SK-N-SH treated with all-trans-retinoic acid at 6 μM for 48 hours (cell line): ENCODE results near the gene CYTH4.

Source experiments
- ARNTL ChIP-seq: fragments of 450-650 bp; formaldehyde crosslinking; IDR thresholded peaks from 2 replicates; pipeline ENCODE4 v1.5.0; 2020; ENCODE audit warnings: low read depth, mild to moderate bottlenecking, moderate library complexity, borderline replicate concordance
- PATZ1 ChIP-seq: fragments of 250-450 bp; sonication (Bioruptor Pico); IDR thresholded peaks from 2 replicates; pipeline ENCODE4 v1.8.0; 2020; ENCODE audit warnings: mild to moderate bottlenecking, moderate library complexity, borderline replicate concordance
- PPARA ChIP-seq: fragments of 250-450 bp; sonication (Bioruptor Pico); IDR thresholded peaks from 2 replicates; pipeline ENCODE4 v1.5.0; 2020; ENCODE audit warnings: mild to moderate bottlenecking, borderline replicate concordance
- TOX ChIP-seq: fragments of 250-450 bp; sonication (Bioruptor Pico); IDR thresholded peaks from 2 replicates; pipeline ENCODE4 v1.8.0; 2021; ENCODE audit warnings: mild to moderate bottlenecking, moderate library complexity, borderline replicate concordance
- TSHZ2 ChIP-seq: fragments of 250-450 bp; sonication (Bioruptor Pico); IDR thresholded peaks from 2 replicates; pipeline ENCODE4 v1.5.0; 2020; ENCODE audit warnings: mild to moderate bottlenecking, moderate library complexity
- ZC3H10 ChIP-seq: fragments of 250-450 bp; sonication (Bioruptor Pico); IDR thresholded peaks from 2 replicates; pipeline ENCODE4 v1.5.1; 2021; ENCODE audit warnings: mild to moderate bottlenecking, moderate library complexity
- ZFP3 ChIP-seq: fragments of 250-450 bp; sonication (Bioruptor Pico); IDR thresholded peaks from 2 replicates; pipeline ENCODE4 v1.5.0; 2020; ENCODE audit warnings: mild to moderate bottlenecking, moderate library complexity
- ZFP30 ChIP-seq: fragments of 450-650 bp; formaldehyde crosslinking; IDR thresholded peaks from 2 replicates; pipeline ENCODE4 v1.5.0; 2022; ENCODE audit warnings: mild to moderate bottlenecking, moderate library complexity
- ZNF8 ChIP-seq: fragments of 450-650 bp; formaldehyde crosslinking; IDR thresholded peaks from 2 replicates; pipeline ENCODE4 v1.5.0; 2020; ENCODE audit warnings: mild to moderate bottlenecking, moderate library complexity
- TF ChIP-seq, protein P1 (sequence below): fragments of 250-450 bp; sonication (Bioruptor Pico); IDR thresholded peaks from 2 replicates; pipeline ENCODE4 v1.5.1; 2021; ENCODE audit warnings: mild to moderate bottlenecking, moderate library complexity

GRCh38 chr22:37316875-37317371 is 34.6 kb downstream of the CYTH4 start:
- TF ChIP-seq ZNF8 (CRISPR knock-in tag) (no peak), PATZ1 (CRISPR knock-in tag) (no peak), TSHZ2 (CRISPR knock-in tag) (no peak), ARNTL (CRISPR knock-in tag) (no peak), ZC3H10 (CRISPR knock-in tag) (no peak), ZFP3 (CRISPR knock-in tag) (no peak), PPARA (CRISPR knock-in tag) (no peak), TOX (no peak), ZFP30 (no peak)
- TF ChIP-seq, protein P1, sequence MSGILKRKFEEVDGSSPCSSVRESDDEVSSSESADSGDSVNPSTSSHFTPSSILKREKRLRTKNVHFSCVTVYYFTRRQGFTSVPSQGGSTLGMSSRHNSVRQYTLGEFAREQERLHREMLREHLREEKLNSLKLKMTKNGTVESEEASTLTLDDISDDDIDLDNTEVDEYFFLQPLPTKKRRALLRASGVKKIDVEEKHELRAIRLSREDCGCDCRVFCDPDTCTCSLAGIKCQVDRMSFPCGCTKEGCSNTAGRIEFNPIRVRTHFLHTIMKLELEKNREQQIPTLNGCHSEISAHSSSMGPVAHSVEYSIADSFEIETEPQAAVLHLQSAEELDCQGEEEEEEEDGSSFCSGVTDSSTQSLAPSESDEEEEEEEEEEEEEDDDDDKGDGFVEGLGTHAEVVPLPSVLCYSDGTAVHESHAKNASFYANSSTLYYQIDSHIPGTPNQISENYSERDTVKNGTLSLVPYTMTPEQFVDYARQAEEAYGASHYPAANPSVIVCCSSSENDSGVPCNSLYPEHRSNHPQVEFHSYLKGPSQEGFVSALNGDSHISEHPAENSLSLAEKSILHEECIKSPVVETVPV (CRISPR knock-in tag), result no peak
